NK-92 treated with Interleukin-12 subunit alpha and Interleukin-12 subunit beta, amount 100 ng/mL, for 24 hours (cell line): ENCODE measurements around the gene THSD7A.

ENCODE experiments used
- DNase-seq: peaks from one replicate; lab custom pipeline; 2025; lab: John Stamatoyannopoulos, UW

The THSD7A gene, protein sequence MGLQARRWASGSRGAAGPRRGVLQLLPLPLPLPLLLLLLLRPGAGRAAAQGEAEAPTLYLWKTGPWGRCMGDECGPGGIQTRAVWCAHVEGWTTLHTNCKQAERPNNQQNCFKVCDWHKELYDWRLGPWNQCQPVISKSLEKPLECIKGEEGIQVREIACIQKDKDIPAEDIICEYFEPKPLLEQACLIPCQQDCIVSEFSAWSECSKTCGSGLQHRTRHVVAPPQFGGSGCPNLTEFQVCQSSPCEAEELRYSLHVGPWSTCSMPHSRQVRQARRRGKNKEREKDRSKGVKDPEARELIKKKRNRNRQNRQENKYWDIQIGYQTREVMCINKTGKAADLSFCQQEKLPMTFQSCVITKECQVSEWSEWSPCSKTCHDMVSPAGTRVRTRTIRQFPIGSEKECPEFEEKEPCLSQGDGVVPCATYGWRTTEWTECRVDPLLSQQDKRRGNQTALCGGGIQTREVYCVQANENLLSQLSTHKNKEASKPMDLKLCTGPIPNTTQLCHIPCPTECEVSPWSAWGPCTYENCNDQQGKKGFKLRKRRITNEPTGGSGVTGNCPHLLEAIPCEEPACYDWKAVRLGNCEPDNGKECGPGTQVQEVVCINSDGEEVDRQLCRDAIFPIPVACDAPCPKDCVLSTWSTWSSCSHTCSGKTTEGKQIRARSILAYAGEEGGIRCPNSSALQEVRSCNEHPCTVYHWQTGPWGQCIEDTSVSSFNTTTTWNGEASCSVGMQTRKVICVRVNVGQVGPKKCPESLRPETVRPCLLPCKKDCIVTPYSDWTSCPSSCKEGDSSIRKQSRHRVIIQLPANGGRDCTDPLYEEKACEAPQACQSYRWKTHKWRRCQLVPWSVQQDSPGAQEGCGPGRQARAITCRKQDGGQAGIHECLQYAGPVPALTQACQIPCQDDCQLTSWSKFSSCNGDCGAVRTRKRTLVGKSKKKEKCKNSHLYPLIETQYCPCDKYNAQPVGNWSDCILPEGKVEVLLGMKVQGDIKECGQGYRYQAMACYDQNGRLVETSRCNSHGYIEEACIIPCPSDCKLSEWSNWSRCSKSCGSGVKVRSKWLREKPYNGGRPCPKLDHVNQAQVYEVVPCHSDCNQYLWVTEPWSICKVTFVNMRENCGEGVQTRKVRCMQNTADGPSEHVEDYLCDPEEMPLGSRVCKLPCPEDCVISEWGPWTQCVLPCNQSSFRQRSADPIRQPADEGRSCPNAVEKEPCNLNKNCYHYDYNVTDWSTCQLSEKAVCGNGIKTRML (N-terminal part only)

DNA sequence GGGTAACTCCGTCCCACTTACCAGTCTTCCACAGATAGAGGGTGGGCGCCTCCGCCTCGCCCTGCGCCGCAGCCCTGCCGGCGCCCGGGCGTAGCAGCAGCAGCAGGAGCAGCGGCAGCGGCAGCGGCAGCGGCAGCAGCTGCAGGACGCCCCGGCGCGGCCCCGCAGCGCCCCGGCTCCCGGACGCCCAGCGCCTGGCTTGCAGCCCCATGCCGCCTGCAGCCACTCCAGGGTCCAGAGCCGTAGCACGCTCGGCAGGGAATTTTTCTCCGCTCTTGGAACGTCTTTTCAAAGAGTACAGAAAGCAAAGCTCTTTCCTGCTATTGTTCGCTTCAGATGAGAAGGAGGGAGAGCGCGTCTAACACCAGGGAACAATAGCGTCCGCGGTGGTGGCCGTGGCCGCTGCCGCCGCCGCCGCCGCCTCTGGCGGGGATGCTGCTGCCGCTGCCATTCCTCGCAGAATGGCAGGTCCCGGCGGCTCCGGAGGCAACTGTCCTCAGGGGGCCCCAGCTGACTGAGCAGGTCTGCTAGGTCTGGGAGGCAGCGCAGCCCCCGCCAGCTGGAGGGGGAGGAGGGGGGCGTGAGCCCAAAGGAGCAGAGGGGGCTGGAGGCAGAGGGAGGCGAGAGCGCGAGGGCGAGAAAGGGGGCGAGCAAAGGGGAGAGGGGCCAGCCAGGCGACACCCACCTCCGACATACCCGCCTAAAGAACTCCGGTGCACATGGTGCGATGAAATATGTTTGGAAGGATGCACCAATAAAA is at the start of gene THSD7A:
Gene THSD7A, minus strand, starts transcription at position 463 of the 760 bp plus-strand sequence. Its CDS starts 252 bp downstream, at position 211.
- DNase-seq, result no peak

DNA sequence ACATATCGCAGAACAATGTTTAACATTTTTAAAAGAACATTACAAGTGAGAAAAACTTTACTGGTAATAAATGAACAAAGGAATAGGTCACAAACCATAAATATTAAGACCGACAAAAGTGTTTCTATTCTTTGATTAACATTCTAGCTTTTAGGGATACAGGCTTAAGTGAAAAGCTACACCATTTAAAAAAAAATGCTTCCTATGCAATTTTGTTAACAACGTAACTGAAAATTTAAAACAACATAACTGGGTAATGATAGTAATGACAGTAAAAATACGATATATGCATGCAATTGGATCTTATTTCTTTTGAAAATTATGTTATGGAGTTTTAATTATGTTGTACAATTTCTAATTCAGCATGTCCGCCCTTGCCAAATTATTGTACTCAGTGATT is 49.7 kb upstream of the THSD7A start:
- no peak for DNase-seq

DNA sequence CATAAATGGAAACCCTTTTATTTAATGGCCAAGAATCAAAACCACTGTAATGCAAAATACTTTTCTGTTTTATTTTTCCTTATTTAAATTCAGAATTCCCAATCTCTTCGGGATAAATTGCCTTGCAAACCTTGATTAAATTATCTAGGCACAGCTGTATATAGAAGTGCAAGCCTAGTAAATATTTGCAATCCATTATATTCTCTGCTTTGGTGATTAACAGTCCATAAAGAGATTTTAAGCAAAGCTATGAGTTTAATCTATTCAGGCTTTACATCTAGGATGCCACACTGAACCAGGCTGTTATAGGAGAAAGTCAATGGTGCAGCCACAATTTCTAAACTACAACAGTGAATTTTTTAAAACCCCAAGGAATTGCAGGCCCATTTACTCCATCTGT is 43.6 kb upstream of the THSD7A start:
- no peak for DNase-seq

DNA sequence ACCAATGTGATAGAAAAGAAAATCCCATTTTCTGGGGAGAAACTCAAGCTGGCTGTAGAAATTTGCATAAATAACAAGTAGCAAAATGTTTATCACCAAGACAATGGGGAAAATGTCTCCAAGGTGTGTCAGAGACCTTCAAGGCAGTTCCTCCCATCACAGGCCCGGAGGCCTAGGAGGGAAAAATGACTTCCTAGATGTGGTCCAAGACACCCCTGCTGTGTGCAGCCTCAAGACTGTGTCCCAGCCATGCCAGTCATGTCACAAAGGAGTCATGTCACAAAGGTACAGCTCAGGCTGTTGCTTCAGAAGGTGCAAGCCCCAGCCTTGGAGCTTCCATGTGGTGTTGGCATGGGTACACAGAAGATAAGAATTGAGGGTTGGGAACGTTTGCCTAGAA is 33.7 kb upstream of the THSD7A start:
- no peak for DNase-seq

- no peak for DNase-seq
Measured at GRCh38 chr7:11858622-11859302, 26.8 kb upstream of the THSD7A start.

DNA sequence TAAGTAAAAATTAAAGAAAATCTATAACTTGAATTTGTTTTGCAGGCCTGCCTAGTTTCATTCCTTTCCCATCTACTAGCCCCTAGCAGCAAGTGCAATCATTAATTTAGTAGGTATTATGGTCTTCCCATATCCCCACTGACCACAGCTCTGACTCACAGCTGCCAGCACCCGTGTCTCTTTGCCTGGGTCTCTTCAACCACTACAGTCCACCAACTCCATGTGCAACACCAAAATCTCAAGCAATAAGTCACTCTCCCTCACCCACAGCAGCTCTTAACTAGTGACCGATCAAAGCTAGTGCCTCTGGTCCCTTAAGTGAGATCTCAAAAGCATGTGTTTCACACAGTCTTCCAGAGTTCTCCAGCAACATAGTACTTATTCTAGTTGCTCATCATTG is 26.0 kb upstream of the THSD7A start:
- no peak for DNase-seq

DNA sequence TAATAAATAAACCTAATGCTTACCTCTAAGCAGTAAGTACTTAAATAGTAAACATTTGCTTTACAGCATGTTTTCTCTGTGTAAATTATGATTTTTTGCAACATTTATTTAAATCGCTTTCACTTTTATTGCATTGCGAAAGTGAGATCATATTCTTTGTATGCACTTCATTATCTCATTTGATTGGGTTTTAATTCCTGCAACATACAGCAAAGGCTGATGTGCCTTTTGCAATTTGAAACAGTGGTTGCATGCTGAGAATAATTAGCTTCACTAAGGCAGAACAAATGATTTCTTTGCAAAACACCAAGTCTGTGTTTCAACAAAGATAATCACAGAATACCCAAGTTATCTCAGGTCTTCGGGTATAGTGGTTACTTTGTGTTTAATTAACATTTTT is 16.3 kb upstream of the THSD7A start:
- DNase-seq, result no peak

DNA sequence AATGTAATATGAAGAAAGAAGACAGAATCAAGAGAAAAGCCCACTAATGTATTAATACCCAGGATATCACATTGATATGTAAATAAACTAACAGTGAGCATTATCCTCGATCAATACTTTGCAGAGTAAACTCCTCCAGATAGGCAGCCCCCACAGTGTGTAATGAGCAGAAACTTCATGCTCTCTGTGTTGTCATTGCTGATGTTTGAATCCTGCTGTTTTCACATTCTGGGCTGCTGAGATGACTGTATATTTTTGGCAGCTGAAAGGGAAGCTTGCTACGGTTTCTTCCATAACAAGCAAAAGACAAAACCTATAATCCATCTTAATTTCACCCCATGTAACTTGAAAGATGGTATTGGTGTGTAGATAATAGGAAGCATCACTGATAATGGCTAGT is 15.3 kb upstream of the THSD7A start:
- no peak for DNase-seq

DNA sequence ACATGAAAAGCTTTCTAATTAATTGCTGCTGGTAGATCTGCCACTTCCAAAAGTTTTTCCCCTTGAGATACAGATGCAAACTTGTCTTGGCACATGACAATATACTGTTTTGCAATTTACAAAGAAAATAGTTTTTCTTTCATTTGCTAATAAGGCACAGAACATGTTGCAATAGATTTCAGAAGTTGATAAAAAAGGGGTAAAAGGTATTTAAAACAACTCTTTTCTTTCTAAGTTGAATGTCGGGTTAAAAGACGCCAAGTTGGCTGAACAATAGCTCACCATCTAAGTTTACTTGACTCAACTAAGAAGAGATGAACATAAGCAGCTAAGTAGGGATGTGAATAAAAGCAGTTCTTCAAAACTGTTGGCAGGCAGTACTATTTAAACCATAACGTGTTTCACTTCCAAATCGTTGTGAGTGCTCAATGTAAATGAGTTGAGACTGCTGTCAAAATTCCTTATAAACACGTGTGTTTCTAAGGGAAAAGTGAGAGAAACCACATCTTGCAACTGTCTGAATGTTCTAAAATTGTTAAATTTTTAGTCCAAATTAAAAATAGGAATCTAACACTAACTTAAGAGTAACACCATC is 14.5 kb upstream of the THSD7A start:
- no peak for DNase-seq

GRCh38 chr7:11843113-11843765 is 11.2 kb upstream of the THSD7A start:
- no peak for DNase-seq

DNA sequence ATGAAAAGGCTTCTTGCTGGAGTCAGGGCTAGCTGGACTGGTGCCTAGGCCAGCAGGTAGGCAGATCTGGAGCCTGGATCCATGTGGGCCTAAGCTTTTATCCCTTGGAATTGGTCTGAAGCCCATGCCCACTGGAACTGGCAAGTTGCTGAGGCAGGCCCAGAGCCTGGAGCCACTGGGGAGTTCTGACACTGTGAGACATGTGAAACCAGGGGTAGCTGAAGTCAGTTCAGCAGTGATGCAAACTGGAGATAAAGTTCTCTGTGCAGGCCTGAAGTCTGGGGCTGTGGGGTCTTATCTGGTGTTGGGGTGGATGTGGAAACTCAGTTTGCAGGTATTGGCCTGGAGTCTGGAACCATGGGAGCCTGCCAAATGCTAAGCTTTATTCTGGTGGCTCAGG is 9.7 kb upstream of the THSD7A start:
- DNase-seq, result no peak

GRCh38 chr7:11835260-11835659 is 3.3 kb upstream of the THSD7A start:
- DNase-seq, result no peak

DNA sequence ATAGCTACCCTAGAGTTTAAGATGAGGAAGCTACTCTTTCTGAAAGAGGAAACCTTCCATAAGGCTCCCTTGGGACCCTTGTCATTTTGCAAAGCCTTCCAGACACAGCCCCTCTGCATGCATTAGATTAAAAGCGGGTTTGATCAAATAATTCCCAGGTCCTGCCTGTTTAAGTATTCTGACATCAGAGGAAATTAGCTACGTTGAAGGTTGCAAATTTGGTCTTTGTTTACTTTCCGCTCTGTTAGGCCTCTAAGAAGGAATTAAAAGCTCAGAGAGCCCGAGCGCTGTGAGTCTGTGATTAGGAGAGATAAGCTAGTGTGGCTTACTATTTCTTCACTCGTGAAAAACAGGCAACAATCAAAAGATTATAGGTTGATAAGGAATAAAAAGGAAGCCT is 1.4 kb upstream of the THSD7A start:
- DNase-seq, result no peak

- no peak for DNase-seq
Measured at GRCh38 chr7:11831156-11831735, 752 bp downstream of the THSD7A start.

- no peak for DNase-seq
Measured at GRCh38 chr7:11830582-11831155, 1.3 kb downstream of the THSD7A start.

DNA sequence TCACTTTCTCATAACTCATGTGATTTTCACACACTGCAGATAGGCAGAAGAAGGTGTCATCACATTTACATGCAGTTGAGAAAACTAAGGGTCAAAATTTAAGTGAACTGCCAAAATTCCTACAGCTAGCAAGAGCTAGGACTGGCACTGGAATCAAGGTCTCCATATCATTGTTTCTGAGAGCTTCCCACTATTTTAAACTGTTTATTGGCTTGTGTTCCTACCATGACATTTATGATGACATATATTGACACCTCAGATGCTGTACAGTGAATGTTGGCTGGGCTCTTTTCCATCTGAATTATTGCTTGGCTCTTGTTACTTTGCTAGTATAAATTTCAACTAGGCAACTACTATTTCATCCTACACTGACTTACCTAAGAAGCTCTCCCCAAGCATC is 2.0 kb downstream of the THSD7A start:
- no peak for DNase-seq

DNA sequence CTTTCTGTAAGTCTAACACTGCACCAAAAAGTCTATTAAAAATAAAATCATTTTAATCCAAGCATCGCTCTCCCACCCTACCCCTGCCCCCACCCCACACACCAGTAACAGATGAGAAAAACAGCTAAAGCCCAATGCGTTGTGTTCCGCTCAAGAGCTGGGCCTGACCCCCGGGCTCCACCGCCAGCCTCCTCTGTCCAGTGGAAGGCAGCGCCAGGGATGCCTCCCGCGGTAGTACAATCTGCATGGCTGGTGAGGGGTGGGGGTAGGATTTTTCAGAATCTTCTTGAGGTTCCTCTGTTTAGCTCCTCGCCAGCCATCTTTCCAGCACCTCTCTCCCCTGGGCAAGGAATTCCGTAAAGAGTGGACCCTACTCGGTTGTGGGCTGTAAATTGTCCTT is 12.1 kb downstream of the THSD7A start:
- no peak for DNase-seq

DNA sequence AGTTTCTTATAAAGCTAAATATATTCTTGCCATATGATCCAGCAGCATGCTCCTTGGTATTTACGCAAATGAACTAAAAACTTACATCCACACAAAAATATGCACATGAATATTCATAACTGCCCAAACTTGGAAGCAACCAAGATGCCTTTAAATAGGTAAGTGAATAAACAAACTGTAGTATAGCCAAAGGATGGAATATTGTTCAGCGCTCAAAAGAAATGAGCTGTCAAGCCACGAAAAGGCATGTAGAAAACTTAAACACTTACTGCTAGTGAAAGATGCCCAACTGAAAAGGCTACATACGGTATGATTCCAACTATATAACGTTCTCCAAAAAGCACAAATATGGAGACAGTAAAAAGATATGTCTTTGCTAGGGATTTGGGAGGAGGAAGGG is 12.7 kb downstream of the THSD7A start:
- DNase-seq, result no peak

- no peak for DNase-seq
Measured at GRCh38 chr7:11818281-11818680, 13.7 kb downstream of the THSD7A start.
